Renal pelvis (tissue), 4 donors: ENCODE measurements around the gene BPIFA3. TPM values are rescaled to one million over a fixed set of nuclear protein-coding genes. Genes with fewer than 3 reads are reported as not detected.

ENCODE experiments used
- DNase-seq: peaks from one replicate; pipeline ENCODE4 v3.0.0-alpha.2; 2013
- polyA plus RNA-seq, 3 donors: library from polyadenylated mRNA; unstranded; fragments of 120-200 nt; gene quantifications; one replicate each; pipeline ENCODE4 v1.2.1, GENCODE V29; 2013; ENCODE audit not compliant: insufficient read length in 3 of 3

BPIFA3 gene
- polyA plus RNA-seq, 3 donors = not detected

DNA sequence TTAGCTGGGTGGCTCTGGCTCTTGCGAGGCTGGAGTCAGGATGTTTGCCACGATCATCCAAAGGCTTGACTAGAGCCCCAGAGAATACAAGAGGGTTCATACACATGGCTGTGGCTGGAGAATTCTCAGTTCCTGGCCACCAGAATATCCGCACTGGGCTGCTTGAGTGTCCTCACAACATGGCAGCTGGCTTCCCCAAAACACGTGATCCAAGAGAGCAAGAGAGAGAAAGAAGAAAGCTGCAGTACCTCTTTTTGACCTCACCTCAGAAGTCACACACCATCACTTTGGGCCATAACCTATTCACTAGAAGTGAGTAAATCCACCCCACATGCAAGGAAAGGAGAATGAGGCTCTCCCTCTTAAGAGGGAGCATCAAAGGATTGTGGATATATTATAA is 44.3 kb downstream of the BPIFA3 start:
- DNase-seq = no peak

DNA sequence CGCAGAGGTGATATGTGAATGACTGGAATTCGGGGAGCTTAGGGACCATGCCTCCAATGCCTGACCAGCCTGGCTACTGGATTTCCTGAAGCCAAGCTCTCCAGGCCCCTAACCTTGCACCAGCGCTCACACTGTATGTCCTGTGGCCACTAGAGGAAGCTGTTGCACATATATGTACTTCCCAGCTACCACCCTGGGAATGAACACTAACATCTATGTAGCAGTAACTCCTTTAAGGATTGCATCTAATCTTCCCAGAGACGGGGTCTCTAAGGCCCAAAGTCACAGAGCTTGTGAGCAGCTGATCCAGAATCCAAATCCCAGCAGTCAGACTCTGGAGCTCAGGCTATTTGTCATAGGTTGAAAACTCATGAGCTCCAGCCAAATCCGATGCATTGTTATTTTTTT is 45.5 kb downstream of the BPIFA3 start:
- peak; percentile 44 for DNase-seq

DNA sequence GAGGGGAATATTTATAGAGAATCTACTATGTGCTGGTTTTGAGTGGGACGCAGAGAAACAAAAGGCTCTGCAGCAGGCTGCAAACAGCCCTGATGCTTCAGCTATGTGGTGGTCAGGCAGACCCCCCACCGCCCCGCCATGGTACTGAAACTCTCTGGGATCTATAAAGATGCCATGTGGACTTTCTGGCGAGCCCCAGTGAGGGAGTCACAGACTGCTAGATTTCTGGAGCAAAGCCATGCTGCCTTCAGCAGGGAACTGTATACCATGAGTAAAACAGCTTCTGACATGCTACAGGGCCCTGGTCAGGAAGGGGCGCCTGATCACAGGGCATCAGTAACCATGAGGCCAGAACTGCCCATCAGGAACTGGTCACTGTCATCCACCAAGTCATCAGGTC is 46.6 kb downstream of the BPIFA3 start:
- no peak for DNase-seq

DNA sequence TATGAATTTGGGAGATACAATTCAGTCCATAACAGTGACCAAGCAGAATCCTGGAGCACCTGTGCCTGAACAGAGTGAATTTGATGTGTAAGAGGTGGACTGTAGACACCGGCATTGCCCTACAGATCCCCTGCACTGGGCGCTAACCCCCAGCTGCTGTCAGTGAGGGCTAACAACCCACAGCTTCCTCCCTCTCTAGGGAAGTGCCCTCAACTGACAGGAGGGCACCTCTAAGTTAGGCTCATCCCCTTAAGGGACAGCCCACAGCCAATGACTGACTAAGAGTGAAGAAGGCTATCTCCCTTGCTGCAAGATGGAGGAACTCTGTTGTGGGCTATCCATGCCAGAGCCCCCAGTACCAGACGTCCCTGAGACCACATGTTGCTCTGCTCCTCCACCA is 50.5 kb downstream of the BPIFA3 start:
- DNase-seq = no peak

DNA sequence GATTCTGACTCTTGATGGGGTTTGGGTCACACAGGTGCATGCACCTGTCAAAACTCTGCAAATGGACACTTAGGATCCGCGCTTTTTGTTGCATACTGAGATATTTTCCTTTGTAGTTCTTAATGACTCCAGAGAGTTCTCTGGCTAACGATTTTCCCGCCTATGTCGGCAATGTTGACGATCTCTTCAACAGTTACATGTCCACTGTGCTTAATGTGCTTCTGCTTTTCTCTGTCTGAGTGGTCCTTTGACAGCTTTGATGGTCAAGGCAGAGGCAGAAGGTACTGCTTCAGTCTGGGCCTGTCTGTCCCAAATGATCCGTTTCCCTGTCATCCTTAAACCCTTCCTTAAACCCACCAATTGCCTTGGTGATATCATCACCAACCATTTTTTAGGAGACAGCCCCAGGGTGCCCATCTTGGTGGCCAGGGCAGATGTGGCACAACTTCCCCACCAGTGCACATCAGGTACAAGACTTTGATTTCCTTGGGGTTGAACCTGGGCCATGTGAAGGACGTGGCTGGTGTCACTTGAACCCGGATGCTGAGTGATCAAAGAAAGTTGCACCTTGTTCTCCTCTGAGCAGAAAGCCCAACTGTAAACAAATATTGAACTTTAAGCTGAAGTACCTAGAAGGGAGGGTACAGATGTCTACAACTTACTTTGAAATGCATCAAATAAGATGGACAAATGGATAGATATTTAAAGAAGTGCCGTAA is 55.2 kb downstream of the BPIFA3 start:
- no peak for DNase-seq

- no peak for DNase-seq
Observed at GRCh38 chr20:33273117-33273851, 56.1 kb downstream of the BPIFA3 start.

DNA sequence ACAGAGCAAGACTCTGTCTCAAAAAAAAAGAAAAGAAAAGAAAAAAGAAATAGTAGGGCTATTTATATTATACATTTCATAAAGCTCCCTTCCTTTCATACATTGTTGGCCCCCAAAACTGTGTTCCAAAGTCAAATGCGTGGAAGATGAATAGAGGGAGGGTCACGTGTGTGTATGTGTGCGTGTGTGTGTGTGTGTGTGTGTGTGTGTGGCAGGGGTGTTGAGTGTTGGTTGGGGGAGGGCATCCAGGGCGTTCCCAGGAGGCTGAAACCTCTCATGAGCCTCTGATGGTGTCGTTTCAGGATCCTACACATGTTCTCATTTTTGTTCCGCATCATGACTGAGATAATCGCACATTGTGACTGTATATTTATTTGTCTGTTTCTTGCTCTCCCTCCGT is 58.1 kb downstream of the BPIFA3 start:
- no peak for DNase-seq

DNA sequence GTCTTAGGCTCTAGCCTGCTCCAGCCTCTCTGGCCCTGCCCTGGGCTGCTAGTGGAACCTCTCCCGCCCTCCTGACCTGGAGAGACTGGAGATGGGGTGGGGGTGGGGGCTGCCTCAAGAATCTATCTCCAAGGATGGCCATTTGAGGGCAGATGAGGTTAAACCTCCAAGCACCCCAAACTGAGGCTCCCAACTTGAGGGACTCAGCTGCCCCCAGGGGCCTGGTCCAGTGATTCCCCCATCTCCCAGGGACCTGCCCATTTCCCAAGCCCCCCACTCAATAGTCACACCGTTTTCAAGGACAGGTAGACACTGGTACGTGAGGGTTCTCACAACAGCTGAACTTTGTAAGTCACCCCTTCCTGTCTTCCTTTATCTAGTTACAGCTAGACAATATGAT is 58.7 kb downstream of the BPIFA3 start:
- no peak for DNase-seq

DNA sequence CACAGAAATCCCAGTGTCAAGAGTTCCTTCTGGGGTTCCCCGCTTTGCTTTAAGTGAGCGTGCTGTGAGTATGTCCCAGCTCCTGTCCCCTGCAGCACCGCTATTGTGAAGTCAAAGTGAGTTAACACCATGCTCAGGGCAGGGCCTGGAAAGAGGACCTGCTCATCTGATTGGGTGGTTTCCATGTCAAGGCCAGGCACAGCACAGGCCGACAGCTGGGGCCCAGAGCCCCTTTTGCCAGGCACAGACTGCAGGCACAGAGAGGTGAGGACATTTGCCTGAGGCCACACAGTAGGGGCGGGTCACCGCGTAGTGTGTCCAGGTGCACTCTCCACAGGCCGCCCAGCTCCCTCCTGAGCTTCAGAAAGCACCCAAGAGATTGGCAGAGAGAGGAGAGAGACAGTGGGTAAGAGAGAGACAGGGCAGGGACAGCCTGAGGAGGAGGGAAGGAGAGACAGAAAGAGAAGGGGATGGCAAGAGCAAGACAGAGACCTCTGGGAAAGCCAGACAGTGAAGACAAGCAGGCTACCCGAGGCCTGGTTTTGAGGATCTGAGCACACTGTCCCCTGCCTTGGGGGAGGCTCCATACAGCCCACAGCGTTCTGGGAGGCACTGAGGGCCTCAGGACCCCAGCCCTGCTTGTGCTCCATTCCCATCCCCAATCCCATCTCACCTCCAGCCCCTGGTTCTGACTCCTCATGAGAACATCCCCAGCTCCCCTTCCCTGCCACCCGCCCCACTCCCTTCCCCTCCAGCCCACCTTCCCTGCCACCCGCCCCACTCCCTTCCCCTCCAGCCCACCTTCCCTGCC is 59.4 kb downstream of the BPIFA3 start:
- DNase-seq = no peak

Other genes with a start within 250 kb of the BPIFA3 start
- gene SUN5, start 212.9 kb upstream of the BPIFA3 start, polyA plus RNA-seq = not detected
- not detected for gene BPIFB2, start 209.6 kb upstream of the BPIFA3 start, polyA plus RNA-seq
- gene BPIFB6, start 185.7 kb upstream of the BPIFA3 start, polyA plus RNA-seq = not detected
- not detected for gene BPIFB3, start 163.4 kb upstream of the BPIFA3 start, polyA plus RNA-seq
- not detected for gene BPIFB4, start 137.7 kb upstream of the BPIFA3 start, polyA plus RNA-seq
- gene BPIFA2, start 49.2 kb upstream of the BPIFA3 start, polyA plus RNA-seq = under 1 TPM in 1 of 3 donors, not detected in 2; 0.09 TPM
- not detected for gene BPIFA1, start 18.6 kb downstream of the BPIFA3 start, polyA plus RNA-seq
- under 1 TPM in 1 of 3 donors, not detected in 2; 0.04 TPM for gene BPIFB1, start 65.9 kb downstream of the BPIFA3 start, polyA plus RNA-seq
- gene CDK5RAP1, start 184.2 kb downstream of the BPIFA3 start, polyA plus RNA-seq = 10 to 100 TPM; 32.3 to 50.1 (median 36.6) TPM
- 10 to 100 TPM in 2 of 3 donors, 1 to 10 TPM in 1; 10.0 to 13.8 (median 11.7) TPM for gene SNTA1, start 226.4 kb downstream of the BPIFA3 start, polyA plus RNA-seq